Adrenal gland (tissue), 12 donors: ENCODE data around the gene LIMS1. TPM values are rescaled to one million over a fixed set of nuclear protein-coding genes. Genes with fewer than 3 reads are reported as not detected.

Experiments used
- DNase-seq, 7 donors: peaks; one replicate each; pipeline ENCODE4 v3.0.0-alpha.2; 2019 to 2020
- H3K27ac ChIP-seq, 5 donors: fragments of 200-600 bp; sonication (generic) in 4 of 5; 1 replicate in 3 of 5; 2 replicates in 2 of 5; pipeline versions ENCODE4 v1.5.1 to v1.8.0; 2016 to 2020; ENCODE audit warnings: mild to moderate bottlenecking in 1 of 5
- H3K27me3 ChIP-seq: fragments of 200-600 bp; 2 replicates; pipeline ENCODE4 v1.8.0; 2021
- H3K36me3 ChIP-seq, 2 donors: fragments of 200-600 bp; replicated peaks in 1 of 2; 1 replicate in 1 of 2; 2 replicates in 1 of 2; pipeline versions ENCODE4 v1.5.1 to v1.8.0; 2018 to 2022
- H3K4me1 ChIP-seq, 2 donors: fragments of 200-600 bp; replicated peaks in 1 of 2; 1 replicate in 1 of 2; 2 replicates in 1 of 2; pipeline versions ENCODE4 v1.5.1 to v1.8.0; 2018 to 2021
- H3K4me3 ChIP-seq, 4 donors: fragments of 200-600 bp; sonication (generic) in 3 of 4; one replicate each; pipeline ENCODE4 v1.5.1; 2016 to 2018
- H3K9me3 ChIP-seq, 3 donors: fragments of 200-600 bp; sonication (generic) in 1 of 3; replicated peaks in 1 of 3; 1 replicate in 2 of 3; 2 replicates in 1 of 3; pipeline versions ENCODE4 v1.5.1 to v1.8.0; 2016 to 2021
- CTCF ChIP-seq, 6 experiments: fragments of 450-650 bp in 4 of 6; fragments of 200-600 bp in 2 of 6; sonication (generic) in 1 of 6; IDR thresholded peaks; 1 replicate in 5 of 6; 2 replicates in 1 of 6; pipeline versions ENCODE4 v1.5.1 to v1.8.0; 2016 to 2021; ENCODE audit warnings: antibody characterized with exemption in 6 of 6, mild to moderate bottlenecking in 2 of 6, moderate library complexity in 1 of 6
- POLR2A ChIP-seq, 2 donors: fragments of 450-650 bp; IDR thresholded peaks; one replicate each; pipeline ENCODE4 v1.6.1; 2017; ENCODE audit warnings: antibody characterized with exemption in 2 of 2, mild to moderate bottlenecking in 2 of 2, moderate library complexity in 1 of 2
- WGBS, 4 donors: extraction: QIAGEN DNeasy Blood & Tissue Kit in 2 of 4; methylation state at CpG; one replicate each; pipeline versions ENCODE4 v1.1.5 to v1.1.7; 2013 to 2017; 5-methylcytosine and 5-hydroxymethylcytosine counted together
- intact Hi-C, 2 donors: fragments of 100-400 bp; cut with DNase I; formaldehyde crosslinking; loops; one replicate each; pipeline versions ENCODE4 v1.14.1 to v1.15.0; 2022 to 2023
- polyA plus RNA-seq, 3 donors: library from polyadenylated mRNA; stranded (reverse); fragments of 200-250 nt in 2 of 3; fragments of 350-450 nt in 1 of 3; fragmentation: Illumina TruSeq in 1 of 3; extraction: RNeasy Lipid Tissue Mini Kit (QIAGEN cat#74804) in 1 of 3; gene quantifications; one replicate each; pipeline ENCODE4 v1.2.3, GENCODE V29; 2013 to 2014
- total RNA-seq, 9 donors: library from RNA; depleted of rRNA in 4 of 9; stranded (reverse); fragments of >200 nt in 4 of 9; fragments of 120-200 nt in 1 of 9; fragmentation: NEBNext Ultra II Directional in 1 of 9; extraction: Animal tissue kit (Norgen Biotek cat#: 25700) in 1 of 9; gene quantifications; one replicate each; pipeline versions ENCODE4 v1.1.0 to v1.2.4, GENCODE V29; 2013 to 2023
- donor health status: healthy with polysubstance abuse.
- donor health status: Bipolar disorder and iron deficiency.
- donor health status: DM: yes; HTN: yes; CAD: no.
- donor health status: DM: no; HTN: no; CAD: no.
- donor health status: DM: no; HTN: no; CAD: no.
- donor health status: DM: yes; HTN: yes; CAD: no.

The LIMS1 gene
- total and polyA plus RNA-seq, 12 donors: 33.5 to 182 (median 111) TPM

- no peaks in the 10 kb centered on the region for H3K9me3 ChIP-seq
- peaks cover 17 to 71% of the 10 kb centered on the region in 2 donors for H3K4me1 ChIP-seq
- no peak overlapping the region for H3K4me3 ChIP-seq
- no peaks in the 10 kb centered on the region for H3K27me3 ChIP-seq
- H3K36me3 ChIP-seq: no peaks in the 10 kb centered on the region
- intact Hi-C loops: no loop called here
- no peak for DNase-seq
- H3K27ac ChIP-seq: no peak overlapping the region
- no peak for TF ChIP-seq POLR2A (IDR thresholded peaks at IDR 0.05)
- TF ChIP-seq CTCF (IDR thresholded peaks at IDR 0.05): no peak
- 71 to 86% (median 82%) methylated on average over 4 of the region's 4 CpGs for WGBS, 4 donors
These were observed 80.4 kb downstream of the LIMS1 start for GRCh38 chr2:108614659-108615058.

- TF ChIP-seq CTCF (IDR thresholded peaks at IDR 0.05): no peak
- TF ChIP-seq POLR2A (IDR thresholded peaks at IDR 0.05): no peak
- H3K36me3 ChIP-seq: no peaks in the 10 kb centered on the region
- DNase-seq: no peak
- H3K27me3 ChIP-seq: no peaks in the 10 kb centered on the region
- no peak overlapping the region for H3K4me3 ChIP-seq
- peaks cover 17 to 73% of the 10 kb centered on the region in 2 donors for H3K4me1 ChIP-seq
- H3K9me3 ChIP-seq: no peaks in the 10 kb centered on the region
- 52 to 67% (median 60%) methylated on average over 2 of the region's 2 CpGs for WGBS, 4 donors
- intact Hi-C loops: no loop called here
- H3K27ac ChIP-seq: no peak overlapping the region
These were observed 81.3 kb downstream of the LIMS1 start for GRCh38 chr2:108615480-108616090.

- peaks cover 17 to 79% of the 10 kb centered on the region in 2 donors for H3K4me1 ChIP-seq
- no peak for DNase-seq
- H3K27ac ChIP-seq: peak overlapping the region in 2 of 5 donors; percentile 15 to 74
- H3K9me3 ChIP-seq: no peaks in the 10 kb centered on the region
- H3K36me3 ChIP-seq: no peaks in the 10 kb centered on the region
- no peaks in the 10 kb centered on the region for H3K27me3 ChIP-seq
- H3K4me3 ChIP-seq: no peak overlapping the region
- 94 to 100% (median 95%) methylated on average over 3 to 5 of the region's 5 CpGs for WGBS, 4 donors
- intact Hi-C loops: no loop called here
- TF ChIP-seq POLR2A (IDR thresholded peaks at IDR 0.05) (no peak), CTCF (IDR thresholded peaks at IDR 0.05) (no peak)
These were observed 82.0 kb downstream of the LIMS1 start for GRCh38 chr2:108616318-108616717.

GRCh38 chr2:108616751-108617161 is 82.5 kb downstream of the LIMS1 start:
- H3K27ac ChIP-seq: peak overlapping the region in 3 of 5 donors; percentile 11 to 74 (median 15)
- no peaks in the 10 kb centered on the region for H3K36me3 ChIP-seq
- no peak for DNase-seq
- H3K4me3 ChIP-seq: no peak overlapping the region
- intact Hi-C loops: no loop called here
- no peak for TF ChIP-seq CTCF (IDR thresholded peaks at IDR 0.05)
- no peak for TF ChIP-seq POLR2A (IDR thresholded peaks at IDR 0.05)
- H3K27me3 ChIP-seq: no peaks in the 10 kb centered on the region
- 15 to 33% (median 26%) methylated on average over 2 of the region's 2 CpGs for WGBS, 4 donors
- peaks cover 19 to 84% of the 10 kb centered on the region in 2 donors for H3K4me1 ChIP-seq
- no peaks in the 10 kb centered on the region for H3K9me3 ChIP-seq
